SJCRH30 (cell line): ENCODE results near the gene KIAA0319L. TPM values are rescaled to one million over a fixed set of nuclear protein-coding genes. Genes with fewer than 3 reads are reported as not detected.
"Not testable (repeated sequence)": the region's sequence is repeated elsewhere in the genome, so short reads cannot be mapped to it uniquely, and the experiment has no call there.

ENCODE experiments used
- DNase-seq, 2 experiments: peaks; one replicate each; pipeline ENCODE4 v3.0.0-alpha.2; 2015 to 2020
- H3K27ac ChIP-seq: fragments of 250-450 bp; sonication (Bioruptor Pico); 2 replicates; pipeline ENCODE4 v1.5.1; 2020; ENCODE audit warnings: mild to moderate bottlenecking, moderate library complexity
- H3K27me3 ChIP-seq: fragments of 250-450 bp; sonication (Bioruptor Pico); 2 replicates; pipeline ENCODE4 v1.5.1; 2020; ENCODE audit warnings: mild to moderate bottlenecking, moderate library complexity
- H3K36me3 ChIP-seq: fragments of 250-450 bp; sonication (Bioruptor Pico); 2 replicates; pipeline ENCODE4 v1.5.1; 2020; ENCODE audit warnings: mild to moderate bottlenecking, moderate library complexity
- H3K4me1 ChIP-seq: fragments of 250-450 bp; sonication (Bioruptor Pico); 2 replicates; pipeline ENCODE4 v1.5.1; 2020; ENCODE audit warnings: mild to moderate bottlenecking, moderate library complexity
- H3K4me3 ChIP-seq: fragments of 250-450 bp; sonication (Bioruptor Pico); 2 replicates; pipeline ENCODE4 v1.5.1; 2020; ENCODE audit warnings: mild to moderate bottlenecking, moderate library complexity
- H3K9me3 ChIP-seq: fragments of 250-450 bp; sonication (Bioruptor Pico); replicated peaks from 2 replicates; pipeline ENCODE4 v1.5.1; 2020; ENCODE audit warnings: mild to moderate bottlenecking, moderate library complexity
- total RNA-seq: library from RNA; depleted of rRNA; stranded (reverse); fragments of >200 nt; shearing (Covaris generic); gene quantifications from 2 replicates; pipeline ENCODE4 v1.2.3, GENCODE V29; 2014

The KIAA0319L gene
- total RNA-seq, 1 experiment from 2014 or later = 29.9 TPM

- no peak for DNase-seq
- H3K9me3 ChIP-seq = no peaks in the 10 kb centered on the region
- no peak overlapping the region for H3K27ac ChIP-seq
- H3K4me3 ChIP-seq = no peak overlapping the region
- no peaks in the 10 kb centered on the region for H3K4me1 ChIP-seq
- peaks cover 28% of the 10 kb centered on the region for H3K36me3 ChIP-seq
- no peaks in the 10 kb centered on the region for H3K27me3 ChIP-seq
Measured at GRCh38 chr1:35589516-35590427, 32.6 kb upstream of the KIAA0319L start.

DNA sequence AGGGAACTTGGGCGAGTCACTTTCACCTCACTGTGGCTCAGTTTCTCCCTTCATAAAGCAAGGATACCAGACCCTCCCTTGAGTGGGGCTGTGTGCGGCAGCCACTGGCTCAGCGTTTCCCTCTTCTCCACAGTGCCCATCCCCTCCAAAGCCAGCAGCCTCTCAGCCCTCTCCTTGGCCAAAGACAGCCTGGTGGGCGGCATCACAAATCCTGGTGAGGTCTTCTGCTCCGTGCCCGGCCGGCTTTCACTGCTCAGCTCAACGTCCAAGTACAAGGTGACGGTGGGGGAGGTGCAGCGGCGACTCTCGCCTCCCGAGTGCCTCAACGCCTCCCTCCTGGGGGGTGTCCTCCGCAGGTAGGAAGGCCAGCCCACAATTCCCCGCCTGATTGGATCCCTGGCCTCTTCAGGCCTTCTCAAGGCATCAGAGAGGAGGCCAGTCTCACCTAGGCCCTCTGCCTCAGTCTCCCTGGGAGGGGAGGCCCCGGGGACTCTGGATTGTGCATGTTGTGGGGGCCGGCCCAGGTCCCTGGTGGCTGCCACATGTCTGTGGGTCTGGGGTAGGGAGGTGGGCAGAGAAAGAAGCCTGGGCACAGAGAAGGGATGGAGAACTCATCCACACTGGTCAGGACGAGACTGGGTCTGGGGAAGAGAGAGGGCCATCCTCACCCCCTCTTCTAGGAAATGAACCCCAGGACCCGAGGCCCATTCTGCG, 31.2 kb upstream of the KIAA0319L start:
- H3K9me3 ChIP-seq = no peaks in the 10 kb centered on the region
- DNase-seq = no peak
- H3K36me3 ChIP-seq = peaks cover 27% of the 10 kb centered on the region
- no peak overlapping the region for H3K4me3 ChIP-seq
- H3K27ac ChIP-seq = no peak overlapping the region
- H3K27me3 ChIP-seq = no peaks in the 10 kb centered on the region
- no peaks in the 10 kb centered on the region for H3K4me1 ChIP-seq

- peaks cover 24% of the 10 kb centered on the region for H3K36me3 ChIP-seq
- no peak overlapping the region for H3K4me3 ChIP-seq
- no peaks in the 10 kb centered on the region for H3K9me3 ChIP-seq
- no peaks in the 10 kb centered on the region for H3K27me3 ChIP-seq
- H3K4me1 ChIP-seq = no peaks in the 10 kb centered on the region
- no peak overlapping the region for H3K27ac ChIP-seq
- no peak for DNase-seq
Measured at GRCh38 chr1:35587736-35588135, 30.5 kb upstream of the KIAA0319L start.

GRCh38 chr1:35586808-35587207, 29.6 kb upstream of the KIAA0319L start:
- H3K27me3 ChIP-seq = no peaks in the 10 kb centered on the region
- no peak overlapping the region for H3K27ac ChIP-seq
- no peak for DNase-seq
- no peaks in the 10 kb centered on the region for H3K4me1 ChIP-seq
- no peak overlapping the region for H3K4me3 ChIP-seq
- no peaks in the 10 kb centered on the region for H3K9me3 ChIP-seq
- peaks cover 18% of the 10 kb centered on the region for H3K36me3 ChIP-seq

- DNase-seq, H3K27me3 ChIP-seq, H3K4me3 ChIP-seq, H3K4me1 ChIP-seq, H3K9me3 ChIP-seq, H3K27ac ChIP-seq: not testable (repeated sequence)
- H3K36me3 ChIP-seq = peaks cover 11% of the 10 kb centered on the region
Measured at GRCh38 chr1:35585805-35586204, 28.6 kb upstream of the KIAA0319L start.

GRCh38 chr1:35585281-35585680, 28.1 kb upstream of the KIAA0319L start:
- Histone ChIP-seq H3K27ac (no peak overlapping the region), H3K36me3 (peaks cover 9% of the 10 kb centered on the region), H3K27me3 (no peaks in the 10 kb centered on the region), H3K4me3 (no peak overlapping the region), H3K9me3 (no peaks in the 10 kb centered on the region), H3K4me1 (no peaks in the 10 kb centered on the region)
- DNase-seq = no peak

GRCh38 chr1:35581621-35582020, 24.4 kb upstream of the KIAA0319L start:
- not testable (repeated sequence) for DNase-seq, H3K27me3 ChIP-seq, H3K9me3 ChIP-seq, H3K27ac ChIP-seq, H3K4me1 ChIP-seq, H3K4me3 ChIP-seq
- H3K36me3 ChIP-seq = peaks cover 11% of the 10 kb centered on the region

DNA sequence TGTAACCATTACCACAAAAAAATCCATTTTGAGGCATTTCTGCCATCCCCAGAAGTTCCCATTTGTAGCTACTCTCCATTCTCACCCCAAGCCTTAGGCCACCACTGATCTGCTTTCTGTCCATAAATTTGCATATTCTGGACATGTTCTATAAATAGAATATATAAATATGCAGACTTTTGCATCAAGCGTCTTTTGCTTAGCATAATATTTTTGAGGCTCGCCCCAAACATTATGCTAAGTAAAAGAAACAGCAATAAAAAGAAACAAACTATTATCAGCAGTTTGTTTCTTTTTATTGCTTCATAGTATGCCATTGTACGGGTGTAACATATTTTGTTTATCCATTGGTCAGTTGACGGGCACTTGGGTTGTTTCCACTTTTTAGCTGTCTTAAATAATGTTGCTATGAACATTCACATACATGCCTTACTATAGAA, 23.8 kb upstream of the KIAA0319L start:
- Histone ChIP-seq H3K36me3 (peaks cover 11% of the 10 kb centered on the region), H3K27ac (no peak overlapping the region), H3K9me3 (no peaks in the 10 kb centered on the region), H3K4me3 (no peak overlapping the region), H3K4me1 (no peaks in the 10 kb centered on the region), H3K27me3 (no peaks in the 10 kb centered on the region)
- no peak for DNase-seq

- peaks cover 6% of the 10 kb centered on the region for H3K4me1 ChIP-seq
- no peaks in the 10 kb centered on the region for H3K27me3 ChIP-seq
- DNase-seq = no peak
- no peaks in the 10 kb centered on the region for H3K9me3 ChIP-seq
- H3K27ac ChIP-seq = no peak overlapping the region
- peaks cover 5% of the 10 kb centered on the region for H3K36me3 ChIP-seq
- H3K4me3 ChIP-seq = no peak overlapping the region
Measured at GRCh38 chr1:35577071-35577998, 20.1 kb upstream of the KIAA0319L start.

DNA sequence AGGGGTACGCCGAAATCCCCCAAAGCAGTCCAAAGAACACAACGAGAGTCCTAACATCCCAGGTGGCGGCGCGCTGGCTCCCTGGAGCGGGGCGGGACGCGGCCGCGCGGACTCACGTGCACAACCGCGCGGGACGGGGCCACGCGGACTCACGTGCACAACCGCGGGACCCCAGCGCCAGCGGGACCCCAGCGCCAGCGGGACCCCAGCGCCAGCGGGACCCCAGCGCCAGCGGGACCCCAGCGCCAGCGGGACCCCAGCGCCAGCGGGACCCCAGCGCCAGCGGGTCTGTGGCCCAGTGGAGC, 19.5 kb upstream of the KIAA0319L start:
- H3K27ac ChIP-seq, H3K36me3 ChIP-seq, H3K9me3 ChIP-seq, DNase-seq, H3K4me3 ChIP-seq, H3K27me3 ChIP-seq: not testable (repeated sequence)
- peaks cover 12% of the 10 kb centered on the region for H3K4me1 ChIP-seq

DNA sequence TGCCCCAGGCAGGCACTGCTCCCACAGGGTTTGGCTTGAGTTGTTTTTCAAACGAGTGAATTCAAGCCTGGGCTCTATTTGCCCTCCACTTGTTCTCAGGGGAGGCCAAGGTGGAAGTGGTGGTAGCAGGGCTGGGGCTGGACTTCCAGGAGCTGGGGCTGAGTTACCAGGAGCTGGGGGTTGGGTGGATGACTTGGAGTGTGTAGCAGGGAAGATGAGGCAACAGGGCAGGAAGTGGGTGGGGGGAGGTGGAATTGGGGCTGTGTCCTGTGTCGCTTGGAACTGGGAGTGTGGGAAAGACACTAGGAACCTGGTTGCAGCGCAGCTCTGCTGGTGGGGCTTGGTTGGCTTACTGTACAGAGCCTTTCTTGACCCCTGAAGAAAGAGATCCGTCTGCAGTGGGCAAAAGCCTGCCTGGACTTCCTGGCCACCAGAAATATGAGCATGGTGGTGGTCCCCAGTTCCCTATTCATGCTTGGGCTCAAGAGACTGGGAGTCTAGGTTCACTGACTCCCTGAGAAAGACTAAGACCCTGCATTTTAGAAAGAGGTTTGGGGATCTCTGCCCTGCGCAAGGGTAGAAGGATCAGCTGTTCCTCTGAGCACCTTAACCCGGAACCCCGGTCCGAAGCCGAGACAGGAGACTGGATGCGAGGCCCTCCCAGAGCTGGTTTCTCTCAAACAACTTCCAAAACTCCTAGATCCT, 19.0 kb upstream of the KIAA0319L start:
- Histone ChIP-seq H3K9me3 (no peaks in the 10 kb centered on the region), H3K27me3 (no peaks in the 10 kb centered on the region), H3K4me1 (peaks cover 17% of the 10 kb centered on the region), H3K36me3 (peaks cover 5% of the 10 kb centered on the region), H3K4me3 (no peak overlapping the region), H3K27ac (no peak overlapping the region)
- DNase-seq = no peak

- no peak overlapping the region for H3K27ac ChIP-seq
- no peaks in the 10 kb centered on the region for H3K9me3 ChIP-seq
- H3K4me1 ChIP-seq = peaks cover 24% of the 10 kb centered on the region
- H3K27me3 ChIP-seq = no peaks in the 10 kb centered on the region
- H3K36me3 ChIP-seq = peaks cover 5% of the 10 kb centered on the region
- DNase-seq = no peak
- H3K4me3 ChIP-seq = no peak overlapping the region
Measured at GRCh38 chr1:35575416-35575958, 18.3 kb upstream of the KIAA0319L start.

DNA sequence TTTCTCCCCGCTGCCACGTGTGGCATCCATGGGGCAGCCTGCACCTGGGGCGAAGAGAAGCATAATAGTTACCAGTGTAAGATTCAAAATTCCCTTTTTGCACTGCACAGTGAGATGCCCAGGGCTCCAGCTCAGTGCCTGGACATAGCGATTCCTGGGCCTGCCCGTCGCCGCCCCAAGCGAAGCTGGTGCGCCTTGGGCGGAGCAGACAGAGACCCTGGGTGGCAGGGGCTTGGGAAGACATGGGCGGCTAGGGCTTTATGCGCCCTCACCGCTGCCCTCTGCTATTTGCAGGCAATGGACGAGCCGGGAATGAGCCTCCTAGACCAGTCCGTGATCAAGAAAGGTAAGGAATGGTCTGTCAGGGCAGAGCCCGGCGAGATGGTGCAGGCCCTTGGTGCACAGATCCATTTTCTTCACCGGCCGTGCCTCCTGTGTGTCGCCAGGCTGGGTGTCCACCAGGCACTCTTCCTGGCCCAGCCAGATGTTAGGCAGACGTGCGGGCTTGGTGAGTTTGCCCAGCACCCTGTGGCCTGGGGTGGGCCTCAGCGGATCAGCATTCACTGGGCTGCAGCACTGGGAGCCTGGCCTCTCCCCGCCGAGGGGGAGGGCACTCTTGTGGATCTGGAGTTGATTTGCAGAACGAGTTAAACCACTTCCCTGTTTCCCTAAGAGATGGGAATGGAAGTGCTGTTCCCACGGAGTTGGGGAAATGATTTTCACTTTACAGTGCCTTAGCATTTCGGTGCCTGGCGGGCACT, 17.6 kb upstream of the KIAA0319L start:
- Histone ChIP-seq H3K36me3 (peaks cover 5% of the 10 kb centered on the region), H3K27ac (no peak overlapping the region), H3K4me3 (peak overlapping the region; percentile 88), H3K27me3 (no peaks in the 10 kb centered on the region), H3K9me3 (no peaks in the 10 kb centered on the region), H3K4me1 (peaks cover 29% of the 10 kb centered on the region)
- no peak for DNase-seq
